Ureter (tissue), 1 donor: ENCODE measurements around the gene SERPINA4. TPM values are rescaled to one million over a fixed set of nuclear protein-coding genes. Genes with fewer than 3 reads are reported as not detected.
"Not testable (repeated sequence)": the region's sequence is repeated elsewhere in the genome, so short reads cannot be mapped to it uniquely, and the experiment has no call there.

Experiments
- DNase-seq: peaks from one replicate; pipeline ENCODE4 v3.0.0-alpha.2; 2020; ENCODE audit warnings: low spot score
- total RNA-seq: library from RNA; stranded (reverse); gene quantifications from one replicate; pipeline ENCODE4 v1.2.4, GENCODE V29; 2023
- donor health status: DM: yes; HTN: yes; CAD: no.

SERPINA4 gene
- total RNA-seq, 1 donor from 2014 or later: not detected

GRCh38 chr14:94592457-94592856 is 31.2 kb downstream of the SERPINA4 start:
- no peak for DNase-seq

GRCh38 chr14:94593376-94593748 is 32.1 kb downstream of the SERPINA4 start:
- no peak for DNase-seq

DNA sequence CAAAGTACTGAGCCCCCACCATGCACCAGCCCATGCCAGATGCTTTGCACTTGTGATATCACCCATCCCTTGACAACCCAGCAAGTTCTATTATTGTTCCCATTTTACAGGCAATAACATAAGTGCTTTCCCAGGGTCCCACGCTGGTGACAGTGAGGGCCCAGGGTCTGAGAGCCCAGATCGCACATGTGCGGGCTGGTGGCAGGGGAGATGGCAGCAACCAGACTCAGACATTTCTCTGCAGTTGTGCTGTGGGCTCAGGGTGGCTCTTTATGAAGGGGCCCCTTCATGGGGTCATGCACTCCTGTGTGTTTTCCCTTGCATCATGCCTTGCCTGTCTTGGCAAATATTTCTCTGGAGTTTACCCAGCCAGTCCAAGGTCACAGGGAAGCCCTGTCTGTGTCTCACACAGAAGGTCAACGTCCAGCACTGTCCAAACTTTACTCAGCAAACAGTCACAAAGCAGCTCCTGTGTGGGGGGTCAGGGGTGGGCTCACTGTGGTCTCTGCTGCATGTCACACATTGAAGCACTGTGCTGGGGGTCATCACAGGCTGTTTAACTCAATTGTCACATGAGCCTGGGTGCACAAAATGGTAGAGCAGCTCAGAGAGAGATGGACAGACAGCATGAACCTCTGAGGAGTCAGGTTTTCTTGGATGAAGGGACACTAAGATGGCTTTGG is 32.6 kb downstream of the SERPINA4 start:
- DNase-seq: no peak

GRCh38 chr14:94594441-94594840 is 33.2 kb downstream of the SERPINA4 start:
- no peak for DNase-seq

- DNase-seq: no peak
These were observed 34.7 kb downstream of the SERPINA4 start for GRCh38 chr14:94595912-94596311.

DNA sequence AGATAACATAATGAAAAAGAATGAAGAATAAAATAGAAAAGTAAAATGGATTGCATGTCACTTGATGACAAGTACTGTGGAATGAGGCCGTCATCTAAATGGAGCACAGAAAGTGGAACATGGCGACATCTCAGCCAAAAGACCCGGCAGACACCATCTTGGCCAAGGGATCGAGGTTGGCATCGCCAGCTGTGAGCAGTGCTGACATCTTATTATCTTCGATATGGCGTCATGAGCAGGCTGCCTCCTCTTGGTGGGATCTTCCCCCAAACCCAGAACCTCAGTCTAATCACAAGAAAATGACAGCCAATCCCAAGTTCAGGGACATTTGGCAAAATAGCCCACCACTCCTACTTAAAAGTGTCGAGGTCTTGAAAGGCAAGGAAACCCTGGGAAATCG is 35.1 kb downstream of the SERPINA4 start:
- no peak for DNase-seq

DNA sequence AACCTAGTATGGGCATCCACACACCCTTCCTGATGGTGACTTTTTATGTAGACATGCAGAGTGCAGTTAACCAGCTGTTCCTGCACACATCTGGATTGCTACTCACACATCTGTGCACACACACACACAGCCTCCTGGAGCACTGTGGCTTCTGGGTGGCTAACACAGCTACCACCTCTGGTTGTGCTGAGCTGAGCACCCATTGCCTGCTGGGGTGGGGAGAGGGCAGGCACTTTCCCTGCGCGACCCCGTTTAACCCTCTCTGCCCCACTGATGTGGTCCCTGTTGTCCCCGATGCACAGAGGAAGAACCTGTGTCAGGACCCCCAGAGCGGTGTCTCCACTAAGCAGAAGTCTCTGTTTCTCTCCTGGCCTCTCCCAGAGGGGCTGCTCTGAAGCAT is 36.5 kb downstream of the SERPINA4 start:
- no peak for DNase-seq

GRCh38 chr14:94598506-94598815 is 37.2 kb downstream of the SERPINA4 start:
- DNase-seq: no peak

DNA sequence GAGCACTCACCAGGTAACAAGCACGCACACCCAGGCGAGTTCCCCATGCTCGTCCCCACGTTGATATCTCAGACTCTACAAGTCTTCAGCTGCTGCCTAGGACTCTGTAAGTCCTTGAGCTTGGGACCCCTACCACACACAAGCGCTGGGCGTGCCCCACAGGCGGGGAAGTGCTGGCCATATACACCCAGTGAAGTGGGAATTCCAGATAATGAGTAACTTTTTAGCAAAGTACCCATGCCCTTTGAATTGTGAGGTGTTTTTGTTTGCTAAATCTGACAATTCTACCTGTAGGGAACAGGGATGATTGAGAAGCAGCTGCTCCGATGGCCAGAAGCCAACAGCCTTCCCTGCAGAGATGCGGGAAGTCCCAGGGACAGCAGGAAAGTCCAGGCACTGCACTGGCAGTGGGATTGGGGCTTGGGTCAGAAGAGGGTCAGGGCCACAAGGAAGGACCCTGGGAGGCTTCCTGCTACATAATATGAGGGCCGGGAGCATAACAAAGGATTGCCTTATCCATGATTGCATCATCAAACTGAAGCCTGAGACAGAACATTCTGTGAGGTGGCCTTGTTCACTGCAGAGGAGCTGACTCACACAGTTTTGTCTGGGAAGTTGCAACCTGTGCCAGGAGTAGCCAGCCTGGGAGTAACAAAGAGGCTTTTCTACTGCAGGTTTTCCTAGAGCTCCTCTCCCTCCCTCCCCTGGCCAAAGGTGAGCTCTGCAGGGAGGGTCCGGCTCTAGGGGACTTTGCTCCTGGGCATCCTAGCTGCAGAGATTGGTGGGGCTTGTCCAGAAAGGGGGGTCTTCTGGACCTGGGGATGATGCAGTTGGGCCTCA is 37.8 kb downstream of the SERPINA4 start:
- DNase-seq: peak; percentile 70

DNA sequence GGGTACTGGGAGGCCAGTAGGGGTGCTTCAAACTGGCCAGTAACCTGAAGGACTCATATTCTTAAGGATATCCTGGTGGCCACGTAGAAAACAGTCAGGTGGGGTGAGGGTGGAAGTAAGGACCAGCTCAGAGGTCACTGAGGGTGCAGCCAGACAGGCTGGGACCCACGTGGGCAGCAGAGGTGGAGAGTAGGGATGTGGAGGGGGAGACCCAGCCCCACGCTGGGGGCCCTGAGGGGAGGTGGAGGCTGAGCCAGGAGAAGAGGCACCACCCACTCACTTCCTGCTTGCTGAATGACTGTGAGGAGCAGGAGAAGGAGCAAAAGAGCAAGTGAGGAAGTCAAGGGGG is 38.4 kb downstream of the SERPINA4 start:
- no peak for DNase-seq

- DNase-seq: no peak
These were observed 38.9 kb downstream of the SERPINA4 start for GRCh38 chr14:94600148-94600545.

DNA sequence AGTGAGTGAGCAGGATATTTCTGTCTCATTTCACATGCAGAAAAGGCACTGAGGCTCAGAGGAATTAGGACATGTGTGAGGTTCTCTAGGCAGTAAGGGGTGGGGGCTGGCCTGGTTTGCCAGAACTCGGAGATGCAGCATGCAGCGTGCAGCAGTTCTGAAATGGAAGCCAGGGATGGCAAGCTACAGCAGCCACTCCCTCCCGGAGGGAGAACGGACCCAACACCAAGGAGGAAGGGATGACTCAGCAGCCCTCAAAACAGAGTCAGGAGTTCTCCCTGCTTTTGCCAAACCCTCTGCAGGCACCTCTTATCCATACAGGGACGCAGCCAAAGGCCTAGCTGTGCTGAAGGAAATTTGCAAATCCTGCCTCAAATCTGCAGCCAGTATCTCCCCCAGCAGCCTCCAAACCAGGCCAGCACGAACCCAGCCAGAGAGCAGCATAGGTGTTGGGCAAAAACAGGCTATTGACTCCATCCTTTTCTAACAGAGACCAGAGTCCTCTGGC is 40.7 kb downstream of the SERPINA4 start:
- DNase-seq: peak; percentile 74

DNA sequence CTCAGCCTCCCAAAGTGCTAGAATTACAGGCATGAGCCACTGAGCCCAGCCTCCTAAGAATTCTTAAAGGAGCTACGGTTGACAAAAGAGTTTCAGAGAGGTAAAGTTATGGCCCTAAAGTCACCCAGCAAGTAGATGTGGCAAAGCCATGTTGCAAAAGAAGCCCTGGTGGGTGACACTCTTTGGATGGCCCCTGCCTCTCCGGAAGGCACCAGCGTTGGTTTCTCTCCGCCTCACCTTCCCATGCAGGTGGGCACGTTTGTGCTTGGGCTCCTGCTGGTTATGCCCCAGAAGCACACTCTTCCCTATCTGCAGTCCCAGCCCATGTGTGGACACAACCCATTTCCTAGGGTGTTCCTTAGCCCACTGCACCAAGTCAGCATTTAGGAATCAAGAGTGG is 41.5 kb downstream of the SERPINA4 start:
- DNase-seq: no peak

DNA sequence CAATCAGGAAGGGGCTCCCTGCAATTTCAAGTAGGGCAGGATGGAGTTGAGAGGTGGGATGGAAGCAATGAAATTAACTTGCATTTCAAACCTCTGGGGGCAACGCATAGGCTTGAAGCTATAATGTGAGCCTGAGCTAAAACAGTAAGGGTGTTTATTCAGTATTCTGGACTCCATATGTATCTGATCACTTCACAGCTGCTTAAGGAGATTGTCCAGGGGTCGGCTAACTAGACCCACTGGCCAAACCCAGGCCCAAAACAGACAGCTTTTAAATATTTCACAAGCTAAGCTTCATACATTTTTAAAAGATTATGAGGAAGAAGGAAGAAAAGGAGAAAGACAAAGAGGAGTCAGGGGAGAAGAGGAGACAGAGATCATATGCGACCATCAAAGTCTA is 44.1 kb downstream of the SERPINA4 start:
- DNase-seq: no peak

- DNase-seq: not testable (repeated sequence)
These were observed 47.7 kb downstream of the SERPINA4 start for GRCh38 chr14:94608966-94609365.

DNA sequence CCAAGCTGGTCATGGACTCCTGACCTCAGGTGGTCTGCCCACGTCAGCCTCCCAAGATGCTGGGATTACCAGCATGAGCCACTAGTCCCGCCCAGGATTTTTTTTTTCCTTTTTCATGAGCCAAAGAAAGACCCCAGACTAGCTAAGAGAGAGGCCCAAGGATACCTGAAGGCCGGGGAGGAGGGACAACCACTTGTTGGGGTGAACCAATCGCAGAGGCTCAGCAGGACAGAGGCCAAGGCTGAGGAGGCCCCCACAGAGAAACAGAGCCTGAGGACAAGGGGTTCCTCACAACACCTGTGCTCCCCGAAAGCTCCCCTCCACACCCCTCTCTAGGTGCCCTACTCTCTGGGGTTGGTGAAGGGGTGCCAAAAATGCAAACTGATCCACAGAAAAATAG is 49.9 kb downstream of the SERPINA4 start:
- DNase-seq: no peak

DNA sequence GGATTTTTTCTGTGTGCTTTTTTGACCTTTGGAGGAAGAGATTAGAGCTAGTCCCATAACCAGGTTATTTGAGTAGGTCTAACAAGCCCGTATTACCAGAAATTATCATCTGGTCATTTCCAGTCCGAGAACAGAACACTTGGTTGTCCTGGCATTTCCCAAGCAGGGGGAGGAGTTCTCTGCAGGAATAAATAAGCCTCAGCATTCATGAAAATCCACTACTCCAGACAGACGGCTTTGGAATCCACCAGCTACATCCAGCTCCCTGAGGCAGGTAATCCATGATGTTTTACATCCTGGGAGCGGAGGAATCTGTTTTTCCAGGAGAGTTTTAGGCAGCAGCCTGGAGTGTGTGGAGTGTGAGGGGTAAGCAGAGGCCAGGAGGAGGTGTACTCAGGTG is 50.9 kb downstream of the SERPINA4 start, which contains the start of gene SERPINA3:
TSS of gene SERPINA3 (plus strand) at position 218 of the 400 bp plus-strand sequence. CDS start 2,051 bp downstream, outside the sequence.
- DNase-seq: no peak

- DNase-seq: no peak
These were observed 51.6 kb downstream of the SERPINA4 start for GRCh38 chr14:94612580-94613554.

GRCh38 chr14:94613720-94614644 is 52.7 kb downstream of the SERPINA4 start:
- no peak for DNase-seq

DNA sequence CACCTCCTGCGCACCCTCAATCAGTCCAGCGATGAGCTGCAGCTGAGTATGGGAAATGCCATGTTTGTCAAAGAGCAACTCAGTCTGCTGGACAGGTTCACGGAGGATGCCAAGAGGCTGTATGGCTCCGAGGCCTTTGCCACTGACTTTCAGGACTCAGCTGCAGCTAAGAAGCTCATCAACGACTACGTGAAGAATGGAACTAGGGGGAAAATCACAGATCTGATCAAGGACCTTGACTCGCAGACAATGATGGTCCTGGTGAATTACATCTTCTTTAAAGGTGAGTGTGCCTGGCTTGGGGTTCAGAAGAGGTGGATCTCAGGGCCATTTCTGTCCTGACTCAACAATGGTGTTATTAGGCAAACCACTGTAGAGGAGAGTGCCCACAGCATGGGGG is 53.6 kb downstream of the SERPINA4 start:
- no peak for DNase-seq

GRCh38 chr14:94615254-94615653 is 54.0 kb downstream of the SERPINA4 start:
- no peak for DNase-seq
